ENCODE measurements around the gene MYO5C.

- TF ChIP-seq CTCF (IDR thresholded peaks at IDR 0.05; ENCODE audit: low read depth, low read length) (no peak), EZH2phosphoT487 (IDR thresholded peaks at IDR 0.05; ENCODE audit: low read depth) (no peak)
Measured at GRCh38 chr15:52184721-52185120, 110.9 kb downstream of the MYO5C start.

Measured in OCI-LY3 (cell line).